Measurements from ENCODE around the gene MAGI3. TPM values are rescaled to one million over a fixed set of nuclear protein-coding genes. Genes with fewer than 3 reads are reported as not detected.
"Not testable (repeated sequence)": the region's sequence is repeated elsewhere in the genome, so short reads cannot be mapped to it uniquely, and the experiment has no call there.

Gene MAGI3
- total RNA-seq, 1 donor, result 7.2 TPM

DNA sequence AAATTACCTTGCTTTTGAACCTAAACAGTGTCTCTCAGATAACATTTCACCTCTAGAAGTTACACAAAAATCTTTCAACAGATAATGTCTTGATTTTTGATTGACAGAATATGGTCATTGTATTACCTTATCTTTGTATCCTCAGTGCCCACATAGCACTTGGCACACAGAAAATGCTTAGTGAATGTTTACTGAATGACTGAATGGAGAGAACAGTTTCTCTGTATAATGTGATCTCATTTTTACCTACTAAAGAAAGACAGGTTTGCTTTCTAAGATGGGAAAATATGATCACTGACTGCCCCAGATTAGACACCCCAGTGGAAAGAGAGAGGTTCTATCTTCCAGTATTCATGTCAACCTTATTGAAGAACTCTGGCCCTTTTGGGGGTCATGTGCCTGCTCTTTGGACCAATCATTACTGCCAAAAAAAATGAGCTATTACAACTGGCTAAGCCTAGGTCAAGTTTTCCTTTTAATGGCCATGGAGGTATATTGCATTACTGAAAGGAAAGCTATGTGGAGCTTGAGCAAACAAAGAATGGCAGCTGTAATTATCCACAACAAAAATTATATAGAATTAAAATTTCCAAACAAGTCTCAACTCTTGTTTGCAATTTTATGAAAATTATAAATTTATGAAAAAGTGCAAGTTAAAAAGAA is 117.4 kb downstream of the MAGI3 start:
- Histone ChIP-seq H3K9me3 (ENCODE audit: low read depth, low read length) (peaks cover 6% of the 10 kb centered on the region), H3K4me3 (ENCODE audit: insufficient read depth, low read length) (no peak overlapping the region), H3K36me3 (ENCODE audit: insufficient read depth, low read length) (no peaks in the 10 kb centered on the region), H3K4me2 (ENCODE audit: insufficient read depth, low read length) (no peak overlapping the region), H4K20me1 (ENCODE audit: insufficient read depth, low read length) (no peaks in the 10 kb centered on the region), H2AFZ (ENCODE audit: low read length) (no peak overlapping the region), H3K27me3 (ENCODE audit: insufficient read depth, low read length) (no peaks in the 10 kb centered on the region), H3K27ac (ENCODE audit: low read depth, low read length) (no peak overlapping the region), H3K4me1 (ENCODE audit: insufficient read depth, low read length) (no peaks in the 10 kb centered on the region), H3K79me2 (ENCODE audit: insufficient read depth, low read length) (peaks cover 4% of the 10 kb centered on the region)
- DNase-seq (ENCODE audit: insufficient read length, low spot score, missing footprints), result no peak
- TF ChIP-seq, protein P1, sequence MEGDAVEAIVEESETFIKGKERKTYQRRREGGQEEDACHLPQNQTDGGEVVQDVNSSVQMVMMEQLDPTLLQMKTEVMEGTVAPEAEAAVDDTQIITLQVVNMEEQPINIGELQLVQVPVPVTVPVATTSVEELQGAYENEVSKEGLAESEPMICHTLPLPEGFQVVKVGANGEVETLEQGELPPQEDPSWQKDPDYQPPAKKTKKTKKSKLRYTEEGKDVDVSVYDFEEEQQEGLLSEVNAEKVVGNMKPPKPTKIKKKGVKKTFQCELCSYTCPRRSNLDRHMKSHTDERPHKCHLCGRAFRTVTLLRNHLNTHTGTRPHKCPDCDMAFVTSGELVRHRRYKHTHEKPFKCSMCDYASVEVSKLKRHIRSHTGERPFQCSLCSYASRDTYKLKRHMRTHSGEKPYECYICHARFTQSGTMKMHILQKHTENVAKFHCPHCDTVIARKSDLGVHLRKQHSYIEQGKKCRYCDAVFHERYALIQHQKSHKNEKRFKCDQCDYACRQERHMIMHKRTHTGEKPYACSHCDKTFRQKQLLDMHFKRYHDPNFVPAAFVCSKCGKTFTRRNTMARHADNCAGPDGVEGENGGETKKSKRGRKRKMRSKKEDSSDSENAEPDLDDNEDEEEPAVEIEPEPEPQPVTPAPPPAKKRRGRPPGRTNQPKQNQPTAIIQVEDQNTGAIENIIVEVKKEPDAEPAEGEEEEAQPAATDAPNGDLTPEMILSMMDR (IDR thresholded peaks at IDR 0.05; ENCODE audit: extremely low read depth, low read depth, low read length), result no peak

DNA sequence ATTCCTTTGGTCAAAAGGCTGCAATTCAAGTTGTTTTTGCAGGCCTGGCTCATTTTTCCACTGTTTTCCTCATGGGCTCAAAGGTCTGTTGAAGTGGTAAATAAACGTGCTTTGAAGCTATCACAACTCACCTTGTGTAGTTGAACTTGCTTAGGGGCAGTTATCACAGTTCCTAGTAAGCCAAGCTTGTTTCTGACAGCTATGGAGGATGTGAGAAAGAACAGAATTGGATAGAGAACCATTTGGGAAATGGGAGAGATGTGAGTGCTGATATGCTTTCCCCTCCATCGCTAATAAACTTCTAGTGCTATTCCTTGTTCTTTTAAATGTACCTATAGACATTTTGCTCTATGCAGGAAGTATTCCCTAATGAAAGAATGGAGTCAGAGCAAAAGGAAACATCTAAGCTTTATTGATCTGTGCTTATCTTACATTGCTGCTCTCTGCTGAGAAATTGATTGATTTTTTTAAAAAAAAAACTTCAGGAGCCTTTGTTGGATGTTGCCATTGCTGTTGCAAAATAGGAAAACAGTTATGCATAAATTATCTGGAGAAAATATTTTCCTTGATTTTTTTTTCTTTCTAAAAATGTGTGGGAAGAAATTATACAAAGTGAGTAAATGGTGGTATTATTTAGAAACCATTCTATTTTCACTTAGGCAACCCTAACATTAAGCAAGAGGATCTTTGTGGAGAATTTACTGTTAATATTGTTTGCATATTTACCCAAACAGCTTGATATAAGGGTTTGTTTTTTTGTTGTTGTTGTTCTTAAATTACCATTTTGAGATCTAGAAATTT is 118.2 kb downstream of the MAGI3 start:
- Histone ChIP-seq H2AFZ (ENCODE audit: low read length) (no peak overlapping the region), H3K4me1 (ENCODE audit: insufficient read depth, low read length) (no peaks in the 10 kb centered on the region), H3K79me2 (ENCODE audit: insufficient read depth, low read length) (peaks cover 4% of the 10 kb centered on the region), H3K4me3 (ENCODE audit: insufficient read depth, low read length) (no peak overlapping the region), H3K4me2 (ENCODE audit: insufficient read depth, low read length) (no peak overlapping the region), H4K20me1 (ENCODE audit: insufficient read depth, low read length) (no peaks in the 10 kb centered on the region), H3K27ac (ENCODE audit: low read depth, low read length) (no peak overlapping the region), H3K9me3 (ENCODE audit: low read depth, low read length) (peaks cover 6% of the 10 kb centered on the region), H3K36me3 (ENCODE audit: insufficient read depth, low read length) (no peaks in the 10 kb centered on the region), H3K27me3 (ENCODE audit: insufficient read depth, low read length) (no peaks in the 10 kb centered on the region)
- DNase-seq (ENCODE audit: insufficient read length, low spot score, missing footprints), result no peak
- TF ChIP-seq, protein P1 (IDR thresholded peaks at IDR 0.05; ENCODE audit: extremely low read depth, low read depth, low read length), result no peak

DNA sequence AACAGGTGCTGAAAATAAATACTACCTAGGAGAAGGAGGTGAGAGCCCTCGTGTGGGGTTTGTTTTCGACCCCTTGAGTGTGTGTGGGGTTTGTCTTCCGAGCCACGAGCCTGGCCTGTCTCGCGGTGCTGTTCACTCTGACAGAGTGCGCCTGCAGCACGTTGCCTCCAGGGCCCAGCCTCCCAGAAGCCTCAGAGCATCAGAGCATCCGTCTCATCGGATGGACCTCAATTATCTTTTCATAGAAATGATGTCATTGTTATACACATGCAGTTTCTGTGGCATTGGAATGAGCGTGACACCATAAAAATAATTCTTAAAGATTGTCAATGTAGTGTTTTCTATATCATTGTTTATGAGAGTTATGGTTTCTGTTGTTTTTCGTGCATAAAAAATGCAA is 119.5 kb downstream of the MAGI3 start:
- not testable (repeated sequence) for H3K4me1 ChIP-seq (ENCODE audit: insufficient read depth, low read length); H4K20me1 ChIP-seq (ENCODE audit: insufficient read depth, low read length); H3K79me2 ChIP-seq (ENCODE audit: insufficient read depth, low read length); H3K9me3 ChIP-seq (ENCODE audit: low read depth, low read length); H3K36me3 ChIP-seq (ENCODE audit: insufficient read depth, low read length); H3K27ac ChIP-seq (ENCODE audit: low read depth, low read length); H3K27me3 ChIP-seq (ENCODE audit: insufficient read depth, low read length); H3K4me2 ChIP-seq (ENCODE audit: insufficient read depth, low read length); H2AFZ ChIP-seq (ENCODE audit: low read length); H3K4me3 ChIP-seq (ENCODE audit: insufficient read depth, low read length); DNase-seq (ENCODE audit: insufficient read length, low spot score, missing footprints)

DNA sequence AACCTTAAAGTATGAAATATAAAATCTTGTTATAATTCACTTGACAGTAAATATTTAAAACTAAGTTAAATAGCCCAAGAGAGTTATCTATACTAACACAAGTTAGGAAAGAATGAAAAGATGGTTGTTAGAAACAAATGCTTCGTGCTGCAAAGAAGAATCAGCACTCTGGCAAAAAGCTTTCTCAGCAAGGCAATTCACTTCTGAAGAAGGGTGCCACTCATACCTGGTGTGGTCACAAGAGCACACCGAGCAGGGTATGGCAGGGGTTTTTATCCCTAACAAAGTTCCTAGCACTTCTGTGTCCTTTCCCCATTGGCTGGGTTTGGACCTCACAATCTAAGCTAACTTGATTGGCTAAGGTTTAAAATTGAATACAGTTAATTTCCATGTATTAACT is 121.0 kb downstream of the MAGI3 start:
- no peak overlapping the region for H3K4me3 ChIP-seq (ENCODE audit: insufficient read depth, low read length)
- no peaks in the 10 kb centered on the region for H4K20me1 ChIP-seq (ENCODE audit: insufficient read depth, low read length)
- TF ChIP-seq, protein P1 (IDR thresholded peaks at IDR 0.05; ENCODE audit: extremely low read depth, low read depth, low read length), result no peak
- no peak overlapping the region for H3K4me2 ChIP-seq (ENCODE audit: insufficient read depth, low read length)
- no peaks in the 10 kb centered on the region for H3K36me3 ChIP-seq (ENCODE audit: insufficient read depth, low read length)
- DNase-seq (ENCODE audit: insufficient read length, low spot score, missing footprints), result no peak
- no peak overlapping the region for H2AFZ ChIP-seq (ENCODE audit: low read length)
- H3K4me1 ChIP-seq (ENCODE audit: insufficient read depth, low read length), result peaks cover 3% of the 10 kb centered on the region
- peaks cover 6% of the 10 kb centered on the region for H3K9me3 ChIP-seq (ENCODE audit: low read depth, low read length)
- H3K27ac ChIP-seq (ENCODE audit: low read depth, low read length), result no peak overlapping the region
- H3K27me3 ChIP-seq (ENCODE audit: insufficient read depth, low read length), result no peaks in the 10 kb centered on the region
- H3K79me2 ChIP-seq (ENCODE audit: insufficient read depth, low read length), result no peaks in the 10 kb centered on the region

Measured in osteoblast (primary cell).